Measurements from ENCODE around the gene NUDT8. TPM values are rescaled to one million over a fixed set of nuclear protein-coding genes. Genes with fewer than 3 reads are reported as not detected.

The NUDT8 gene
- total and polyA plus RNA-seq, 2 of the 8 experiments (the other 6 are each of a cell fraction or from before 2014, with no cell fraction given), result 7.2 to 8.3 TPM

GRCh38 chr11:67614730-67615714, 14.7 kb downstream of the NUDT8 start:
- Histone ChIP-seq H3K23ac (ENCODE audit: insufficient read length) (no peak overlapping the region), H3K56ac (replicated peaks; ENCODE audit: insufficient read length, low read depth, low read length) (no peak overlapping the region), H2BK12ac (ENCODE audit: low read depth, low read length) (peak overlapping the region; percentile 96; the same call in 1 of the 2 replicates), H2AK5ac (ENCODE audit: low read depth, low read length) (no peak overlapping the region), H2BK5ac (ENCODE audit: low read depth, low read length) (peak overlapping the region; percentile 63; the same call in 1 of the 2 replicates), H3K14ac (ENCODE audit: insufficient read length) (no peak overlapping the region), H3K4me3 (ENCODE audit: extremely low read depth in 1 of 4, insufficient read depth in 2 of 4, low read depth in 3 of 4, low read length in 4 of 4) (no peak overlapping the region), H3K23me2 (ENCODE audit: low read depth, low read length) (peaks cover 4% of the 10 kb centered on the region; the same call in 1 of the 2 replicates), H3K18ac (ENCODE audit: extremely low read depth, low read length) (no peak overlapping the region; the same call in 1 of the 2 replicates), H2BK15ac (ENCODE audit: low read length) (peak overlapping the region; percentile 90; the same call in 1 of the 2 replicates), H4K20me1 (replicated peaks in 1 of 2; ENCODE audit: control insufficient read depth in 1 of 2, insufficient read depth in 2 of 2, low read length in 2 of 2) (peaks cover 0 to 4% of the 10 kb centered on the region in 2 experiments), H3K79me1 (ENCODE audit: low read depth, low read length) (no peaks in the 10 kb centered on the region), H3K4me1 (replicated peaks in 1 of 4; ENCODE audit: control insufficient read depth in 3 of 4, insufficient read depth in 4 of 4, low read length in 3 of 4) (peaks cover 13 to 36% (median 31%) of the 10 kb centered on the region in 4 experiments), H3K27ac (ENCODE audit: low read depth, low read length) (no peak overlapping the region), H3K4me2 (ENCODE audit: insufficient read depth in 1 of 2, low read depth in 2 of 2, low read length in 2 of 2) (peak overlapping the region; percentile 47 to 57; a peak in 3 of 4 replicates), H3K4ac (replicated peaks; ENCODE audit: insufficient read length, low read depth, low read length) (peak overlapping the region; percentile 92), H3K9ac (replicated peaks in 1 of 4; ENCODE audit: extremely low read depth in 1 of 4, low read depth in 3 of 4, low read length in 3 of 4) (no peak overlapping the region), H3K79me2 (ENCODE audit: control insufficient read depth in 1 of 2, insufficient read depth in 2 of 2, low read length in 2 of 2) (no peaks in the 10 kb centered on the region), H3K9me3 (ENCODE audit: insufficient read depth in 2 of 2, low read depth in 1 of 2, low read length in 1 of 2) (no peaks in the 10 kb centered on the region; a peak in 1 of 4 replicates), H2BK20ac (ENCODE audit: low read length) (peak overlapping the region; percentile 80; the same call in 1 of the 2 replicates), H3K27me3 (replicated peaks in 1 of 4; ENCODE audit: control insufficient read depth in 3 of 4, extremely low read depth in 1 of 4, insufficient read depth in 3 of 4, low read length in 3 of 4) (peaks cover 0 to 10% (median 5%) of the 10 kb centered on the region in 4 experiments; a peak in 6 of 7 replicates), H4K91ac (replicated peaks; ENCODE audit: insufficient read length, low read length) (peak overlapping the region; percentile 44), H3K36me3 (ENCODE audit: control insufficient read depth in 2 of 4, insufficient read depth in 4 of 4, low read length in 3 of 4) (peaks cover 2 to 14% (median 9%) of the 10 kb centered on the region in 4 experiments; a peak in 6 of 8 replicates), H4K5ac (ENCODE audit: insufficient read length, low read depth, low read length) (no peak overlapping the region), H2BK120ac (replicated peaks; ENCODE audit: low read depth, low read length) (no peak overlapping the region), H4K8ac (ENCODE audit: extremely low read depth, insufficient read depth, low read length) (no peak overlapping the region), H2AFZ (ENCODE audit: low read length) (no peak overlapping the region)
- POLR2A ChIA-PET (ENCODE audit: partially characterized antibody), result interaction anchor here (0.7 to 10.7 kb wide), 6 partner anchors 8 to 35 kb away, joined by 4 to 194 read pairs (median 6); partner anchors contain the start of genes GSTP1 and NUDT8
- no peak for FAIRE-seq
- peak in 1 of 2 experiments; percentile 93 for DNase-seq (ENCODE audit: low read depth in 1 of 2, low spot score in 2 of 2)
- WGBS, 2 experiments (ENCODE audit: extremely low coverage in 1 of 2, insufficient coverage in 1 of 2, insufficient read length in 1 of 2, insufficient replicate concordance in 2 of 2, low coverage in 1 of 2, low lambda C conversion rate in 2 of 2, missing lambda C conversion rate in 1 of 2), result 90% methylated on average over 17 of the region's 18 CpGs; no CpG with 5 or more reads in 1 of the 2 experiments
- CTCF ChIA-PET (ENCODE audit: partially characterized antibody), result interaction anchor here (0.6 to 7.3 kb wide), 36 partner anchors 9 to 191 kb away, joined by 3 to 117 read pairs (median 3); partner anchors contain the start of genes GSTP1 and NUDT8
